OCI-LY3 (cell line): Measurements from ENCODE around the gene NUDT7.

Source experiments
- CTCF ChIP-seq: fragments of 200-600, 300-600 bp; sonication (generic); IDR thresholded peaks from 2 replicates; pipeline ENCODE4 v1.5.1; 2014; ENCODE audit warnings: antibody characterized with exemption, low read length, low read depth
- EZH2phosphoT487 ChIP-seq: fragments of 200-600 bp; shearing (Covaris generic); IDR thresholded peaks from 2 replicates; pipeline ENCODE4 v1.6.1; 2018; ENCODE audit warnings: antibody characterized with exemption, mixed run types, low read depth

- no peak for TF ChIP-seq CTCF
- no peak for TF ChIP-seq EZH2phosphoT487
Measured at GRCh38 chr16:77690416-77690815, 31.9 kb upstream of the NUDT7 start.
